C4-2B (cell line): ENCODE data around the gene ITGA3.

ENCODE experiments used
- CTCF ChIP-seq: fragments of 450-650 bp; conservative IDR thresholded peaks from 2 replicates; pipeline ENCODE4 v1.5.1; 2017; ENCODE audit warnings: mild to moderate bottlenecking
- ZFX ChIP-seq: fragments of 450-650 bp; IDR thresholded peaks from 2 replicates; pipeline ENCODE4 v1.6.1; 2017

DNA sequence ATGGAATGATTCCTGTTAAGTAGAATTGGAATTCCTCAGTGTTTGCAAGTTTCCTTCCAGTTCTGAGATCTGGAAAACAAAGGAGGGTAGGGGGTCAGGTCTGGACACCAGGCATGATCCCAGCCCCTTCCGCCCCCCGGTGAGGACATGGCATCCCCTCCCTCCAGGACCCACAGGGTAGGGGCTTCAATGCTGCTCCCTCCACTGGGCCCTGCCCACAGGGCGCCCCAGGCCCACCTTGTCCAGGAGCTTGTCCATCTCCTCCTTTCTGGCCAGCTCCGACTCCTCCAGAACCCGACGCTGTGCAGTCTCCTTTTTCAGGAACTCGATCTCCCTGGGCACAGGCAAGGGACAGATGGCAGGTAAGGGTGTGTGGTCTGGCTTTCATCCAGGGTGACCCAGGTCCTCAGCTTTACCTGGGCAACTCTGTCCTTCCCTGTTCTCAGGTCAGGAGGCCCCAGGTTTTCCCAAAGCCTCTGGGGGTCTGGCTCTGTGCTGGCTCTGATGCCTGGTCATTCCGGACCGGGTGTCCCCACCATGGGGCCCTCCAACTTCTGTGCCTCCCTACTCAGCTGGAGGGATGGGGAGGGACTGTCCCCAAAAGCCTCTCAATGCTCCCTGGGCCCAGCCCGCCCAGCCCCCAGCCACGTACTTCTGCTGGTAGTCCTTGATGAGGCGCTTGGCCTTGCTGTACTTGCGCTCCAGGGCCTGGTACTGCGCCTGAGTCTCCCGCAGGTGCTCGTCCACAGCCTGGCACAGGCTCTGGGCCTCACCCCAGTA is 79.6 kb downstream of the ITGA3 start:
- no peak for TF ChIP-seq CTCF
- no peak for TF ChIP-seq ZFX
